GM23338 (cell line): ENCODE results near the gene TMEM212.

Source experiments
- CREB1 ChIP-seq: fragments of 250-450 bp; sonication (Bioruptor Pico); IDR thresholded peaks from 2 replicates; pipeline ENCODE4 v1.5.0; 2020; ENCODE audit warnings: low read depth, mild to moderate bottlenecking, moderate library complexity
- EZH2 ChIP-seq: fragments of 200-600 bp; sonication (generic); IDR thresholded peaks from one replicate; pipeline ENCODE4 v1.8.0; 2017; ENCODE audit warnings: antibody characterized with exemption, mild to moderate bottlenecking, low read depth; ENCODE audit not compliant: unreplicated experiment
- JUNB ChIP-seq: IDR thresholded peaks from one replicate; pipeline ENCODE4 v1.6.1; 2016; ENCODE audit warnings: antibody characterized with exemption; ENCODE audit not compliant: unreplicated experiment
- NANOG ChIP-seq: IDR thresholded peaks from 2 replicates; pipeline ENCODE4 v1.6.1; 2016; ENCODE audit warnings: antibody characterized with exemption, borderline replicate concordance
- POLR2AphosphoS5 ChIP-seq: IDR thresholded peaks from 2 replicates; pipeline ENCODE4 v1.6.1; 2016; ENCODE audit warnings: antibody characterized with exemption, low read depth
- TF ChIP-seq, protein P1 (sequence below), 2 experiments: fragments of 200-600 bp in 1 of 2; sonication (generic) in 1 of 2; conservative IDR thresholded peaks; 2 replicates each; pipeline versions ENCODE4 v1.5.1 to v1.6.1; 2016 to 2017; ENCODE audit warnings: antibody characterized with exemption in 2 of 2, low read depth in 2 of 2, mild to moderate bottlenecking in 2 of 2, moderate library complexity in 1 of 2
- TF ChIP-seq, protein P2 (sequence below): IDR thresholded peaks from 2 replicates; pipeline ENCODE4 v1.6.1; 2016; ENCODE audit warnings: antibody characterized with exemption
- TF ChIP-seq, protein P3 (sequence below): IDR thresholded peaks from one replicate; pipeline ENCODE4 v1.6.1; 2018; ENCODE audit warnings: antibody characterized with exemption; ENCODE audit not compliant: unreplicated experiment

DNA sequence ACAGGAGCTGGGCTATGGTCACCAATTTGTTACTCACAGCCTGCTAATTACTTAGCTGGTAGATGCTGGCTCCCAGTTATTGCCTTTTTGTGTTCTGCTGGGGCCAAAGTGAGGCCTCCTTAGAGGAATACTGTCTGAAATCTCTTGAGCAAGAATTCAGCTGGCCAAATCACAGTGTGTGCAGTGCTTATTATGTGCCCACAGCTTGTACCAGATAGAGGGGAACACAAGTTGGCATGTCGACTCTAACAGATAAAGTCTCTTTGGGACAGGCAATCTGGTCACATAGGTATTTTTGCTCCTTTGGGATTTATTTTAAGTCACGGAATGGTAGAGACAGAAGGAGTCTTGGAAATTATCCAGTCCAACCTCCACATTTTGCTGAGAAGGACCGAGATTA, 6.3 kb upstream of the TMEM212 start:
- TF ChIP-seq, protein P1, sequence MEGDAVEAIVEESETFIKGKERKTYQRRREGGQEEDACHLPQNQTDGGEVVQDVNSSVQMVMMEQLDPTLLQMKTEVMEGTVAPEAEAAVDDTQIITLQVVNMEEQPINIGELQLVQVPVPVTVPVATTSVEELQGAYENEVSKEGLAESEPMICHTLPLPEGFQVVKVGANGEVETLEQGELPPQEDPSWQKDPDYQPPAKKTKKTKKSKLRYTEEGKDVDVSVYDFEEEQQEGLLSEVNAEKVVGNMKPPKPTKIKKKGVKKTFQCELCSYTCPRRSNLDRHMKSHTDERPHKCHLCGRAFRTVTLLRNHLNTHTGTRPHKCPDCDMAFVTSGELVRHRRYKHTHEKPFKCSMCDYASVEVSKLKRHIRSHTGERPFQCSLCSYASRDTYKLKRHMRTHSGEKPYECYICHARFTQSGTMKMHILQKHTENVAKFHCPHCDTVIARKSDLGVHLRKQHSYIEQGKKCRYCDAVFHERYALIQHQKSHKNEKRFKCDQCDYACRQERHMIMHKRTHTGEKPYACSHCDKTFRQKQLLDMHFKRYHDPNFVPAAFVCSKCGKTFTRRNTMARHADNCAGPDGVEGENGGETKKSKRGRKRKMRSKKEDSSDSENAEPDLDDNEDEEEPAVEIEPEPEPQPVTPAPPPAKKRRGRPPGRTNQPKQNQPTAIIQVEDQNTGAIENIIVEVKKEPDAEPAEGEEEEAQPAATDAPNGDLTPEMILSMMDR (conservative IDR thresholded peaks at IDR 0.05; ENCODE audit: low read depth in 2 of 2): no peak
- TF ChIP-seq CREB1 (CRISPR knock-in tag) (no peak), POLR2AphosphoS5 (no peak), EZH2 (no peak), JUNB (no peak), NANOG (no peak)
- TF ChIP-seq, protein P2, sequence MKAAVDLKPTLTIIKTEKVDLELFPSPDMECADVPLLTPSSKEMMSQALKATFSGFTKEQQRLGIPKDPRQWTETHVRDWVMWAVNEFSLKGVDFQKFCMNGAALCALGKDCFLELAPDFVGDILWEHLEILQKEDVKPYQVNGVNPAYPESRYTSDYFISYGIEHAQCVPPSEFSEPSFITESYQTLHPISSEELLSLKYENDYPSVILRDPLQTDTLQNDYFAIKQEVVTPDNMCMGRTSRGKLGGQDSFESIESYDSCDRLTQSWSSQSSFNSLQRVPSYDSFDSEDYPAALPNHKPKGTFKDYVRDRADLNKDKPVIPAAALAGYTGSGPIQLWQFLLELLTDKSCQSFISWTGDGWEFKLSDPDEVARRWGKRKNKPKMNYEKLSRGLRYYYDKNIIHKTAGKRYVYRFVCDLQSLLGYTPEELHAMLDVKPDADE: no peak
- TF ChIP-seq, protein P3, sequence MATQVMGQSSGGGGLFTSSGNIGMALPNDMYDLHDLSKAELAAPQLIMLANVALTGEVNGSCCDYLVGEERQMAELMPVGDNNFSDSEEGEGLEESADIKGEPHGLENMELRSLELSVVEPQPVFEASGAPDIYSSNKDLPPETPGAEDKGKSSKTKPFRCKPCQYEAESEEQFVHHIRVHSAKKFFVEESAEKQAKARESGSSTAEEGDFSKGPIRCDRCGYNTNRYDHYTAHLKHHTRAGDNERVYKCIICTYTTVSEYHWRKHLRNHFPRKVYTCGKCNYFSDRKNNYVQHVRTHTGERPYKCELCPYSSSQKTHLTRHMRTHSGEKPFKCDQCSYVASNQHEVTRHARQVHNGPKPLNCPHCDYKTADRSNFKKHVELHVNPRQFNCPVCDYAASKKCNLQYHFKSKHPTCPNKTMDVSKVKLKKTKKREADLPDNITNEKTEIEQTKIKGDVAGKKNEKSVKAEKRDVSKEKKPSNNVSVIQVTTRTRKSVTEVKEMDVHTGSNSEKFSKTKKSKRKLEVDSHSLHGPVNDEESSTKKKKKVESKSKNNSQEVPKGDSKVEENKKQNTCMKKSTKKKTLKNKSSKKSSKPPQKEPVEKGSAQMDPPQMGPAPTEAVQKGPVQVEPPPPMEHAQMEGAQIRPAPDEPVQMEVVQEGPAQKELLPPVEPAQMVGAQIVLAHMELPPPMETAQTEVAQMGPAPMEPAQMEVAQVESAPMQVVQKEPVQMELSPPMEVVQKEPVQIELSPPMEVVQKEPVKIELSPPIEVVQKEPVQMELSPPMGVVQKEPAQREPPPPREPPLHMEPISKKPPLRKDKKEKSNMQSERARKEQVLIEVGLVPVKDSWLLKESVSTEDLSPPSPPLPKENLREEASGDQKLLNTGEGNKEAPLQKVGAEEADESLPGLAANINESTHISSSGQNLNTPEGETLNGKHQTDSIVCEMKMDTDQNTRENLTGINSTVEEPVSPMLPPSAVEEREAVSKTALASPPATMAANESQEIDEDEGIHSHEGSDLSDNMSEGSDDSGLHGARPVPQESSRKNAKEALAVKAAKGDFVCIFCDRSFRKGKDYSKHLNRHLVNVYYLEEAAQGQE: no peak
